GM12872 (cell line): ENCODE data around the gene SELENBP1.

Experiments
- CTCF ChIP-seq: IDR thresholded peaks from 3 replicates; pipeline ENCODE4 v1.5.1; 2011; ENCODE audit warnings: low read depth, mild to moderate bottlenecking, low read length, moderate library complexity; ENCODE audit not compliant: insufficient read depth

SELENBP1 gene

GRCh38 chr1:151346082-151346768 lies 26.3 kb downstream of the SELENBP1 start:
- TF ChIP-seq CTCF = no peak

- TF ChIP-seq CTCF = no peak
Measured at GRCh38 chr1:151344291-151344690, 28.2 kb downstream of the SELENBP1 start.

DNA sequence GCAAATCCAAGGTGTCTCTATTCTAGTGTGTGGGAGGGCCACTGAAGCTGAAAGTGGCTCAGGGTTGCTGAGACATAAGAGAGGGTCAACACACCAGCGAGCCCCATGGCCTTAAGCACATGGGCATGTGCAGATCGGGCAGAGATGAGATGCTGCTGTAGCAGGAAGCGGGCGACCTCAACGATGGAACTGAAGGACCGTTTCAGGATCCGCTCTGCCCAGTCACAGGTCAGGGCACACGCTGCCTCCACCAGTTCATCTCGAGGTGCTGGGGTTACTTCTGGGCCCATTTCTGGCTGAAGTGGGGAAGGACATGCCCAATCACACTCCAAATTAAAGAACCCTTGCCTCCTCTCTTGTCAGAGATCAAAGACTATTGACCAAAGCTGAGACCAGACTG lies 28.9 kb downstream of the SELENBP1 start:
- no peak for TF ChIP-seq CTCF

GRCh38 chr1:151342569-151342968 lies 29.9 kb downstream of the SELENBP1 start:
- no peak for TF ChIP-seq CTCF

GRCh38 chr1:151342021-151342420 lies 30.5 kb downstream of the SELENBP1 start:
- no peak for TF ChIP-seq CTCF

DNA sequence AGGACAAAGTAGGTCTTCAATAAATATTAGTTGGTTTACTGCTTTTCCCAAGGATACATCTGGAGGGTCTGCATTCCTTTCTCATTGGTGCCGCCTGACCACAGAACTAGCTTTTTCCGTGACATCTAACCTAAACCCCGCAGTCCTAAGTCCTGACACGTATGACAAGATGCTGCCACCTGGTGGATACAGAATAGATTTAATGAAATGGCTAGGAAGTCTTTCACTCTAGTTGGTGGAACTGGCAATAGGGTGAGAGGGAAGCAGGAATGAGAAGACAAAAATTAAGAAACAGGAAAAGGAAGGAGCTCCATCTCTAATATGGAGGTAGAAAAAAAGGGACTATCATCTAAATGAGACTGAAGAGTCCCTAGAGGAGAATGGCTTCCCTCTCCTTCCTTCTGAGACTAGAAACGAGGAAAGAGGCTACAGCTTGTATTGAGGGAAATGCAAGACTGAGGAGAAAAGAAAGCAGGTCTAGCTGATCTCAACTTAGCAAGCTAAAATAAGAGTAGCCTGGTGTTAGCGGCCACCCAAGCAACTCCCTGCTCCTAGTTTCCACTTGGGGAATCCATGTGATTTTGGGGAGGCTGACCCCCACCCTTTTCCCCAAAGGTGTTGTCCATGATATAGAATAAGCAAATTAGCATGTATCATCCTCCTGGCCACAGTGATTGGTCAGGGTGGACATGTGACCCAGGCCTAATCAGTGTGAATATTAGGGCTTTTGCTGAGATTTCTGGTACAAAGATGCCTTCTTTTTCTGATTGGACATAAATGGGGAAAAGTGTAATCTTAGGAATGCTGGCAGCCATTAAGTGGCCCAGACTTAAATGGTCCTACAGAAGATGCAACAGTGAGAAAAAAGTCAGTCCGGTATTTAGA lies 31.4 kb downstream of the SELENBP1 start:
- TF ChIP-seq CTCF = peak; percentile 63

DNA sequence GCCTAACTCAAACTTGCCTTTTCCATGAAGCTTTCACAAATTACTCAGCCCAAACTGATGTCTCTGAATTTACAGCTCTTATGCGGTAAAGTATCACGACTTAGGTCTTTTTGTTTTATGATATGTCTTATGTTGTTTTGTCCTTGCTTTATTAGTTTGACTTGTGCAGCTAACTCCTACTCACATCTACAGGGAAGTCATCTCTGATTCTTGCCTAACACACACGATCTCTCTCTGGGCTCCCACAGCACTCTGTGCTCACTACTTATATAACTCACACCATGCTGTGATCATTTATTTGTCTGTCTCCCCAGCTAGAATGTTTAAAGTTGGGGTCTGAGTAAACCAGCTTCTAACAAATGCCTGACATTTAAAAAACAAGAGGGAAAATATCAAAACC lies 35.9 kb downstream of the SELENBP1 start:
- no peak for TF ChIP-seq CTCF
